Skin epidermis (tissue), 12 donors: ENCODE results near the gene KDSR.

Source experiments
- H3K27ac ChIP-seq, 21 experiments: fragments of 200-600 bp; sonication (generic) in 11 of 21; one replicate each; pipeline ENCODE4 v1.5.0; 2020; ENCODE audit warnings: mild to moderate bottlenecking in 3 of 21, inconsistent platforms in 2 of 21, moderate library complexity in 2 of 21
- H3K4me3 ChIP-seq, 7 experiments: fragments of 200-600 bp; sonication (generic) in 2 of 7; one replicate each; pipeline ENCODE4 v1.5.0; 2020; ENCODE audit warnings: inconsistent platforms in 2 of 7, mild to moderate bottlenecking in 2 of 7, moderate library complexity in 1 of 7

The KDSR gene, protein sequence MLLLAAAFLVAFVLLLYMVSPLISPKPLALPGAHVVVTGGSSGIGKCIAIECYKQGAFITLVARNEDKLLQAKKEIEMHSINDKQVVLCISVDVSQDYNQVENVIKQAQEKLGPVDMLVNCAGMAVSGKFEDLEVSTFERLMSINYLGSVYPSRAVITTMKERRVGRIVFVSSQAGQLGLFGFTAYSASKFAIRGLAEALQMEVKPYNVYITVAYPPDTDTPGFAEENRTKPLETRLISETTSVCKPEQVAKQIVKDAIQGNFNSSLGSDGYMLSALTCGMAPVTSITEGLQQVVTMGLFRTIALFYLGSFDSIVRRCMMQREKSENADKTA

DNA sequence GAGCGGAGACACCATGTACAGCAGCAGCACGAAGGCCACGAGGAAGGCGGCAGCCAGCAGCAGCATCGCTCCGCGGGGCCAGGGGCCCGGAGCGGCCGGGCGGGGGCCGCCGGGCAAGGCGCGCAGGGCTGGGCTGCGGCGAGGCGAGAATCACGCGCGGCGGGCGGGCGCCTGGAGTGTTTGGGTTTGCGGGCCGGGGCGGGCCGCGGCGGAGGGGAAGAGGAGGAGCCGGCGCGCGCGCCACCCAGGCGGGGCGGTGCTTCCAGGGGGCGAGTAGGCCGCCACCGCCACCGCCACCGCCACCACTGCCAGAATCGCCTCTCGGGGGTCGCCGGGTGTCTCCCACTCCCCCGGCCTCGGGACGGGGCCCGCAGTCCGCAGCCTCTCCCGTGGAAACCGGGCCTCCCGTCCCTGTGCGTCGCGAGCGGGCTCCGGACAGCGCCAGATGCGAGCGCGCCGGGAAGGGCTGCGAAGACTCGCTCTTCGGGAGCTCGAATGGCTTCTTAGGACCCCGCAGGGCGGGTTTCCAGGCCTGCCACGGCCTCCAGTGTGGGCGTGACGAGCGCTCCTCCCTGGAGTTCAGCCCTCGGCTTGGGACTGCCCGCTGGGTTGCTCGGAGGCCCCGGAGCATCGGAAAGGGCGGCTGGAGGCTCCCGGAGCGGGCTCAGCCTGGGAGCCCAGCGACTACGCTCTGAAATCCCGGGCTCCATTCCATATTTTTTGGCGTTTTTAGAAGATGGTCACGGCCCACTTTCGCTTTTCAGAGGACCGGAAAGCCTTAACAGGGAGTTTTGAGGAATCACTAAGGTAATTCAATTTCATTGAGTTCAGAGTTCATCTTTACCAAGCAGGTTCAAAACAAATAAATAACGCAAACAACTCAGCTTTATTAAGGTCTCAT lies at the start of gene KDSR:
Gene KDSR, minus strand, starts transcription at position 154 of the 901 bp plus-strand sequence. Its CDS starts 88 bp downstream, at position 66.
- Histone ChIP-seq H3K4me3 (peak within 1 kb of the TSS; percentile 84 to 99 (median 93)), H3K27ac (peak within 1 kb of the TSS; percentile 85 to 99 (median 97))

DNA sequence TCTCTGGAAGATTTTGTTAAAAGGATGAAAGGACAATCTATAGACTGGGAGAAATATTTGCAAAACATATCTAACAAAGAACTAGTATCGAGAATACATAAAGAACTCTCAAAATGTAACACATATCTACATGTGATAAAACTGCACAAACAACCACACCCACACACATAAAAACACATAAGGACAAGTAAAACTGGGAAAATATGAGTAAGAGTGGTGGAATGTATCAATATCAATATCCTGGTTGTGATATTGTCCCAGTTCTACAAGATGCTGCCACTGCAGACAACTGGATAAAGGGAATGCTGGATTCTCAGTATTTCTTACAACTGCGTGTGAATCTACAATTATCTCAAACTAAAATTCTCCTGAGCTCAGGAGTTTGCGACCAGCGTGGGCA lies 45.9 kb upstream of the KDSR start:
- H3K27ac ChIP-seq = no peak overlapping the region
- no peak overlapping the region for H3K4me3 ChIP-seq

DNA sequence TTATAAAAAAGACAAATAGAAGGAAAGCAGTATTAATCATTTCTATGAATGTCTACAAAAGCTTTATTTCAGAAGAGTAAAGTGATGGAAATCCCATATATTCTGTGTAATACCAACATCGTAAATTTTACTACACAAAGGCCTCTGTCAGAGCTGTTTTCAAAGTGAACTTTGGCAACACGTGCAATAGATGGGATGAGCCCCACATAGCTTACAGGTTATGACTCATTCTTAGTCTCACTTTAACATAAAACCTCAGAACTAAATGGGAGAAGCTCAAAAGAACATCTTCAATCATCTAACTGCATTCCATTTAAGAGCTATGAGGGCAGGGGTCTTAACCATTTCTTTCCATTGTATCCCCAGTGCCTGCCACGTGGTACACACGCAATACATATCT lies 43.8 kb upstream of the KDSR start:
- Histone ChIP-seq H3K4me3 (no peak overlapping the region), H3K27ac (no peak overlapping the region)

DNA sequence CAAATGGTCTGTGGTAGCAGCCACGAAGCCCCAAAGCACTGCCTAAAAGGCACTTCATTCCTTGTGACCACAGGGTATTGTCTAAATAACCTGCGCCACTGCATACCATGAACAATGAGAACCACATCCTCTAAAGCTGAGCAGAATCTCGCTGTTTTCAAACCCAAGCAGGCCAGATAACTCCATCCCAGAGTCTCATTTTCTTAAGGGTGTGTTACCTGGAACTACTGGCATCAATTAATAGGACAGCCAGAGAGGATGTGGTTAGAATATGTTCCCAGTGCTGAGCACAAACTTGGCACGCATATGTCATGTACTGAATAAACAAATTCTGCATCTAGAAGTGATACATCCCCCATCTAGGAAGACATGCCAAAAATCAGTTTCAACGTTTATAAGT lies 42.3 kb upstream of the KDSR start:
- H3K27ac ChIP-seq = peak overlapping the region in 1 of 21 experiments; percentile 18
- no peak overlapping the region for H3K4me3 ChIP-seq

DNA sequence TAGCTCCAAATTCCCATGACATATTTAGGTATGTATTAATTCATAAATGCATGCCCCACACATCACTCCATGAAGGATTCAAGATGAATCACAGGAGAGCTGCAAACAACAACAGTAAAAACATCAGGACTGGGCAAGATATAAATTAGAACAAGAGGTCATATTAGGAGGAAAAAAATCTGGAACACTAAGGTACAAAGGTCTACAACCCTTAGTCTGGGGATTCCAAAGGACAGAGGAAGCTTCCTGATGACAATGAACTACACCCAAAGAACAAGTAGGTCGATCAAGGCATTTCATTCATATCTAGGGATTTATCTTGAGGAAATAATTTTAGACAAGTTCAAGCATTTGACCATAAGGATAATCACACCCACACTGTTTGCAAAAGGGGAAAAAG lies 40.7 kb upstream of the KDSR start:
- Histone ChIP-seq H3K4me3 (no peak overlapping the region), H3K27ac (peak overlapping the region in 1 of 21 experiments; percentile 14)

DNA sequence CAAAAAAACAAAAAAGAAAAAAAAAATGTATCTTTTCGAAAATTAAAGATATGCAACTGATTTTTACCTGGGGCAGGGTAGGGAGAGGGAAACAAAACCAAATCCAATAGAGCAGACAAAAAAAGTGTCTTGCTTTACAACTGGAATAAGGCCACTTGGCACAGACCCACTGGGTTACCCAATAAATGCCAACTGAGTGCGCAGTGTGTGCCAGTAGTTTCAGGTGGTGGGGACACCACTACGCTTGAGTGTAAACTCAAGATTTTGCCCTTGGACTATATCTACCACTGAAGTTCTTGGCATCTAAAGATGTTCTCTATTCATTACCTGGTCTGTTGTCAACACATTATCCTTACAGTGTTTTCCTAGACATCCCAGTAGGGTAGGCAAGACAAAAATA lies 39.0 kb upstream of the KDSR start:
- no peak overlapping the region for H3K27ac ChIP-seq

DNA sequence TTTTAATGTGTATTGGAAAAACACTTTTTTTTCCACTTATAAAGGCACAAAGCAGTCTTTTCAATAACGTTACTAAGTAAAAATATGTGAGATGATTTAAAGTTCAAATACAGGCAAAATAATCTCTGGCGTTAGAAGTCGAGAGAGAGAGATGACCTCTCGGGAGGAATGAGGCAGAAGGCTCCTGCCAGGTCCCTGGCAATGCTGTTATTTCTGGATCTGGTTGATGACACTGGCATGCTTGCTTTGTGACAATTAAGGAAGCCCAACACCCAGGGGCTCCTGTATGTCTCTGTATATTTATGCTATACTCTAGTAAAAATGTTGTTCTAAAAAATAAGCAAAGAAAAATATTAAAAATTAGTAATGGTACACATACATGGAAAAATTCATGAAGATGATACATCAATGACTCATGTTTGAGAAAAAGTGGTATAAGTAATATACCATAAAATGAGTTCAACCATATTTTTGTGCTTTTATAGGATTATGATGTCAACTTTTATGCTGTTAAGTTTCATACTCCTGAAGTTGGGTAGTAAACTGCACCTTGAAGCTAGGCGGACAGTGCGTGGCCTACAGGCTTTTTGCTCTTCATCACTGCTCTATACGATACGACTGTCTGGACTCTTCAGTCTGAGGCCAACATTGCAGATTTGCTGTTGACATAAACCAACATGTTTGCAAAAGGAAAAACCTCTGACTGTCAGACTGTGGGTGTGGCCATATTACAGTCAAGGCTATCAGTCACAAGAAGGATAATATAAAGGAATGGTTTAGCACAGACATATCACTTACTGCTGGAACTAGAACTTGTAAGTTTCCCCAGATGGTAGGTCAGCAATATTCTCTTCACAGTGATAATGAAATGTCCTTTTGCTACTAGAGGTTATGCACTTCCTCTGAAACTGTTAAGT lies 35.5 kb upstream of the KDSR start:
- Histone ChIP-seq H3K4me3 (no peak overlapping the region), H3K27ac (no peak overlapping the region)

More for the DNA sequence above, 39.0 kb upstream of the KDSR start:
- H3K4me3 ChIP-seq = no peak overlapping the region

DNA sequence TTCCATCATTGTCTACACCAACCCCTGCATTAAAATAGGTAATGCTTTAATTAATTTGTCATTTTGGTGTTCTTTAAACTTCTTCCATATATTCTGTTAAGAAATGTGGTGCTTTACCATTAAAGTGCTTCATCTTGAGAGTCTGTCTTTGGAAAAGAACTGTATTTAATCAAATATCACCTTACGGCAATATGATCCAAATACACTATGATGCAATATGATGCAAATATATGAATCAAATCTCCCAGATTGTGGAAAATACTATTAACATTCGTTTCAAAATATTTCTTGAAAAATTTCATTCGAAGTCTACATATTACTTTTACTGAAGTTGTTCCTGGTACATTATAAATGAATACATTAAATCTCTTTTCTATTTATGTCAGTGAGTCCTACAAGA lies 32.3 kb upstream of the KDSR start:
- no peak overlapping the region for H3K27ac ChIP-seq
- no peak overlapping the region for H3K4me3 ChIP-seq

DNA sequence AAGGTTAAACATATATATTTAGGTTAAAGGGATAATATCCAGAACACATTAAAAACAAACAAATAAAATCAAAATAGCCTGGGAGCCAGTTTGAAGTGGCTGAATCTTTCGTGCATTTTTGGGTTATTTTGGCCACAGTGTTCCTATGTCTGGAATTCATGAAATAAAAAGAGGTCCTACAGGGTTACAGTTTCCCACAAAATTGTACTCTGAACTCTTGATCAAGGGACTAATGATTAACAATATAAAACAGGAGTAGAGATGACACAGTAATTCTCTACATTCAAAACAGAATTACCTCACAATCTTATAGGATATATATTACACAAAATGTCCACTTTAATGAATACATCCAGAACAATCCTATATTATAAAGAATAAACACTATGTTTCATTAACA lies 30.3 kb upstream of the KDSR start:
- no peak overlapping the region for H3K27ac ChIP-seq

DNA sequence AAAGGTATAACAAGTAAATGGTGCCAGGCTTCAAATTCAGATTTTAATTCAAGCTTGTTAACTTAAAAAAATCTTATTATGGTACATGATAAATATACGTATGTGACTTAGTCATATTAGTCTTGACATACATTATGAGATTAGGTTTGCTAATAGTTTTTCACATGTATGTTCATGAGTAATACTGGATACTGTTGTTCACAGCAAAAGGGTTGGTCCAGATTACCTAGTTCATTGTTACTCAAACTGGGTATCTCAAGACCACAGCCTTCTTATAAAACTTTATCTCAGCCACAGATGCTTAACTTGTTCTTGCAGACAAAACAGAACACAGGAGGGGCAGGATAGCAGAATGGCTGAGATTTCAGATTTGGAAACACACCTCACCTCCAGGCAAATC lies 28.5 kb upstream of the KDSR start:
- H3K4me3 ChIP-seq = no peak overlapping the region
- H3K27ac ChIP-seq = no peak overlapping the region

More for the DNA sequence above, 30.3 kb upstream of the KDSR start:
- no peak overlapping the region for H3K4me3 ChIP-seq

DNA sequence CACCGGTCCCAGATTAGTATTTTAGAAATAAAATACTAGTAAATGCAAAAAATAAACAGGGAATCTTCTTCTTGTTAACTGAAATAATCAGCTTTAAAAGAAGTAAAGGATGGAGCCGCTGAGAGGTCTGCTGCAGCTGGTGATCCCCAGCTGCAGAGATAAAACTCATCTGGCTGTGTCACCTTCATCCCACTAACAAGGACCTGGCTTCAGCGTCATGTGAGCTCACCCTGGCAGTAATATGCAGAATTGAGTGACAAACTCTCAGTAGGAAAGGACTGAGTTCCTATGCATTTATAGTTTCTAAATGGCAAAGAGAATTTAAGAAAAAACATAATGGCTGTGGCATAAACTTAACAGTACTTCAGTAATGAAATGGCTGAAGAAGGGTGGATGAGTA lies 27.9 kb upstream of the KDSR start:
- Histone ChIP-seq H3K4me3 (no peak overlapping the region), H3K27ac (no peak overlapping the region)

DNA sequence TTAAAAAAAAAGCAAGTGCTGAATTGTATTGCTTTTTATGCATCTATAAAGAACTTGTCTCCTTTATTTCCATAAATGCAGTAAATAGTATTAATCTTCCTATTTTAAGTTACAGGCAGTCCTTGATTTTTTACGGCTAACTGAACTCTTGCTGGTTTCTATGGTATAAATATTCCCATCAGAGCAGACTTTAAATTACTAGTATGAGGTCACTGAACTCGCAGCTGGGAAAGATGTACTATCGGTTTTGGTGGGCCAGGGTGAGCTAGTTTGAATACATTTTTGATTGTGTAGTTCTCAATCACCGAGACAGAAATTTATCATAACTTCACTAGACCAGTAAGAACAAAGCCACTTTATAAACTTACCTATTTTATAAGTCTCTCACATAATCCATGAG lies 20.9 kb upstream of the KDSR start:
- Histone ChIP-seq H3K27ac (no peak overlapping the region), H3K4me3 (no peak overlapping the region)

DNA sequence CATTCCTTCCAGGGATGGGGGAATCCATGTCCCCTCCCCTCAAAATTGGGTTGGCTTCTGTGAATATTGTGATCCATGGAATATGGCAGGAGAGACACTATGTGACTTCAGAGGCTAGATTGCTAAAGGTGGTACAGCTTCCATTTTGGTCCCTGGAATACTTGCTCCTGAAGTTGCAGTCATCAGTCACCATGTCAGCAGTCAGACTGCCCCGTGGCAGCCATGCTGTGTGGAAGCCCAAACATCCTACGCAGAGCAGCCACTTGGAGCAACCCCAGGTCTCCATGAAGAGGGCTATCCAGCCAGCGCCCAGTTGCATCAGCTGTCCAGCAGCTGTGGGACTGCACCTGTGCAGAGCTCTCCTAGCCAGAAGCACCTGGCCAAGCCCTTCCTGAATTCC lies 15.8 kb upstream of the KDSR start:
- Histone ChIP-seq H3K4me3 (no peak overlapping the region), H3K27ac (no peak overlapping the region)

DNA sequence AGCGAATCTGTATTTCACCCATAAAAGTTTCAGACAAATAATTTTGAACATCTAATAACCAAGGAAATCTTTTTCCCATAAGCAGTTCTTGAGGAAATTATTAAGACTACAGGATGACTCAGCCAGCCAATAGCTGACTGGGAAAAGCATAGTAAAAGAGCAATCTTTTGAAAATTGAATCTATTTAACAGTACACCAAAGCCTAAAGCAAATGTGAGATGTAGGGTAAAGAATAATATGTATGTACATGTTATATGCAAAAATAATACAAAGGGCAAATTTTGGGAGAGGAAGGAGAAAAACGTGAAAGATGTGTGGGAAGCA lies 12.6 kb upstream of the KDSR start:
- Histone ChIP-seq H3K27ac (no peak overlapping the region), H3K4me3 (no peak overlapping the region)

DNA sequence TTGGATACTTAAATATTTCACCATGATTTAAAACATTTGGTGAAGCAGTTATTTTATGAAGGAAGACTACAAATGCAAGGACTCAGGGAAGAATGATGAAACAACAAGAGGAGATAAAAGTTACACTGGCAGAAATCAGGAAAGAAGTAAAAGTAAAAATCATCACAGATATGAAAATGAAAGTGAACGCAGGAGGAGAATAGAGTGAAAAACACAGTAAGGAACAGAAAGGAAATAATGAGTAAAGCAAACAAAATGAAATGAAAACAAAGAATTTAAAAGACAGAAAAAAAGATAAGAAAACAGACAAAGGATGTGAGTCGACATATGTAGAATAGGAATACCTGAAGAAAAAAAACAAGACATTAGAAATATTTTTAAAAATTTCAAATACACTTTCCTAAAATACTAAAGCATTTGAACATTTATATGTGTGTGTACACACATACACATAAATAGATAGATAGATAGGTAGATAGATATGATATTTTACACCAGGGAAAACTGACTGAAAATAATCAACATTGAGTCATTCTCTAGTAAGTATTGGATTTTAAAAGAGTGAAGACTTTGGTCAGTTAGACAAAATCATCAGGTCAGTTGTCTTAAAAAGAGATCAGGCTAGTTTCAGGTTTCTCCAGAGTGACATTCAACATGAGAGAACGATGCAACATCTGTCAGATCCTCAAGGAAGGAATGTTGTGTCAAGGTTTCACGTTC lies 12.1 kb upstream of the KDSR start:
- Histone ChIP-seq H3K27ac (peak overlapping the region in 1 of 21 experiments; percentile 23), H3K4me3 (no peak overlapping the region)

DNA sequence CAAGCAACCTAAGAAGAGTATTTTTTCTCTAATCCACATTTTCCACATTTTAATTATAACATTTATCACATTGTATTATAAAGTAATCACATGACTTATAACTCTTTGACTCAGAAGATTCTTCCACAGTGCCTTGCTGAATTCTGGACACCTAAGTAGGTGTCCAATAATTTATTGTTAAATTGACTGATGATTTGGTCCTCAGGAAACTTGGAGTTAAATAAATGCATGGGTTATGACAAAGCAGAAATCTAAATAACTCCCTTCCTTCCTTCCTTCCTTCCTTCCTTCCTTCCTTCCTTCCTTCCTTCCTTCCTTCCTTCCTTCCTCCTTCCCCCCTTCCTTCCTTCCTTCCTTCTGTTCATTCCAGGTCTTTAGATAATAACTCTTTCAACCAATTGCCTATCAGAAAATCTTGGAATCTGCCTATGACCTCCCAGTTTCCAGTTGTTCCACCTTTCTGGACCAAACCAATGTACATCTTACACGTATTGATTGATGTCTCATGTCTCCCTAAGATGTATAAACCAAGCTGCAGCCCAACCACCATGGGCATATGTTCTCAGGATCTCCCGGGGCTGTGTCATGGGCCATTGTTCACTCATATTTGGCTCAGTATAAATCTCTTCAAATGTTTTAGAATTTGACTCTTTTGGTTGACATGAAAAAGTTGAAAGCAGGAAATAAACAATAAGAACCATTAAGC lies 10.4 kb upstream of the KDSR start:
- H3K4me3 ChIP-seq = no peak overlapping the region
- no peak overlapping the region for H3K27ac ChIP-seq

DNA sequence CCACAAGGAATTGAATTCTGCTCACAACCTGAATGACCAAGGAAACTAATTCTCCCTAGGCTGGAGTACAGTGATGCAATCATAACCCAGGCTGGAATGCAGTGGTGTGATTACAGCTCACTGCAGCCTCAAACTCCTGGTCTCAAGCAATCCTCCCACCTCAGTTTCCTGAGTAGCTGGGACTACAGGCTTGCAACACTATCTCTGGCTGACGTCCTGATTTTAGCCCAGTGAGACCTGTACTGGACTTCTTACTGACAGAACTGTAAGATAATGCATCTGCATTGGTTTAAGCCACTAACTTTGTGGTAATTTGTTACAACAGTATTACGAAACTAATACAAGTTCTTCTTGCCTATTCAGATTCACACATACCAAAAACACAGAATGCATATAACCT lies 9.5 kb upstream of the KDSR start:
- H3K27ac ChIP-seq = no peak overlapping the region
- no peak overlapping the region for H3K4me3 ChIP-seq

DNA sequence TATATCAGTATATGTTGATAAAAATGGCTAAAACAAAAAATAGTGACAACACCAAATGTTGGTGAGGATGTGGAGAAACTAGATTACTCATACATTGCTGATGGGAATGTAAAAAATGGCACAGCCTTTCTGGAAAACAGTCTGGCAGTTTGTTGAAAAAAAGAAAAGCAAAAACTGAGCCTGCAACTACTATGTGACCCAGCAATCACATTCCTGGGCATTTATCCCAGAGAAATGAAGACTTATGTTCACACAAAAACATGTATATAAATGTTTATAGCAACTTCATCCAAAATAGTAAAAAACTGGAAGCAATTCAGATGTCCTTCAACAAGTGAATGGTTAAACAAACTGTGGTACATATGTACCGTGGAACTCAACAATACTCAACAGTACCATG lies 7.5 kb upstream of the KDSR start:
- no peak overlapping the region for H3K4me3 ChIP-seq
- H3K27ac ChIP-seq = no peak overlapping the region

DNA sequence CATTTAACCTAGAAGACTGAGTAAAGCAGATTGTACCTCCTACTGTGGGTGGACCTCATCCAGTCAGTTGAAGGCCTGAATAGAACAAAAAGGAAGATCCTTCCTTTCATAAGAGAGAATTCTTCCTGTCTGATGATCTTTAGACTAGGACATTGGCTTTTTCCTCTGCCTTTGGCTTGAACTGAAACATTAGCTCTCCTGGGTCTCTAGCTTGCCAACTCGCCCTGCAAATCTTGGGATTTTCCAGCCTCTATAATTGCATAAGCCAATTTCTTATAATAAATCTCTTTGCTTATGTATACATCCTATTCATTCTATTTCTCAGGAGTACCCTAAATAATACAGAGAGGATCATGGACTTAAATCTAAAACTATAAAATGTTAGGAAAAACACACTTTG lies 6.2 kb upstream of the KDSR start:
- no peak overlapping the region for H3K4me3 ChIP-seq
- no peak overlapping the region for H3K27ac ChIP-seq
